ENCODE measurements around the gene VSIG2.
"Not testable (repeated sequence)": the region's sequence is repeated elsewhere in the genome, so short reads cannot be mapped to it uniquely, and the experiment has no call there.

The VSIG2 gene

DNA sequence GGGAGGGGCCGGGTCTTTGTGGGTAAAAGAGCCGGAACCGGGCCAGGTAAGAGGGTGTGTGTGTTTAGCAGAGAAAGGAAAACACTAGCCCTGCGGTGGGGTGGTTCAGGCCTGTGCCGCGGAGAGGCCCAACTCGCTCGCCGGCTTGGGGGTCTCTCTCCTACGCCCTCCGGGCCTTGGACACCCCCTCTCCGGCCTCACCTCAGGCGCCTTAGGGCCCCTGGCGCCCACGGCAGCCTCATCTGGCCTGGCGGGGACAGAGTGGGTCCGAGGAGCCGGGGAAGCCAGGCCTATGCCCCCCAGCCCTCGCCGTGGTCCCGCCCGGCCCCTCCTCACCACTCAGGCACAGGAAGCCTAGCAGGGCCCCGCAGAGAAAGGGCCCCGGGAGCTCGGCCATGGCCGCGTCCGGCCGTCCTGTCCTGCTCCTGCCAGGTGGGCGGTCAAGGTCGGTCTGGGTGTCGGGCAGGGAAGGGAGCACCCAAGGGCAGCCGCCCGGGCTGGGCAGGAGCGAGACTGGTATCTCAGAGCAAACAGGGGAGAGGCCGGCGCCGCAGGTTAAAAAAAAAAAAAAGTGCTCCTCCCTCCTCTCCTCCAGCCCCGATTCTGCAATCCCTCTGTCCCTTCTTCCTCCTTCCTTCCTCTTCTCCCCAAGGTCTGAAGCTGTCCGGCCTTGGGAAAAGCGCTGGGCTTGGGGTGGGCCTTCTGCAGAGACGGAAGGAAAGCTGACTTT lies at the start of gene VSIG2:
TSS of gene VSIG2 (minus strand) at position 515 of the 730 bp plus-strand sequence. CDS start at position 397, 118 bp downstream.
- DNase-seq: no peak

GRCh38 chr11:124801014-124801413 lies 49.0 kb upstream of the VSIG2 start:
- no peak for DNase-seq

GRCh38 chr11:124800226-124800929 lies 48.3 kb upstream of the VSIG2 start, which contains the start of gene MSANTD2:
MSANTD2 (minus strand) TSS chr11:124800406; CDS start chr11:124800380, 26 bp downstream.
- DNase-seq: peak; percentile 89

DNA sequence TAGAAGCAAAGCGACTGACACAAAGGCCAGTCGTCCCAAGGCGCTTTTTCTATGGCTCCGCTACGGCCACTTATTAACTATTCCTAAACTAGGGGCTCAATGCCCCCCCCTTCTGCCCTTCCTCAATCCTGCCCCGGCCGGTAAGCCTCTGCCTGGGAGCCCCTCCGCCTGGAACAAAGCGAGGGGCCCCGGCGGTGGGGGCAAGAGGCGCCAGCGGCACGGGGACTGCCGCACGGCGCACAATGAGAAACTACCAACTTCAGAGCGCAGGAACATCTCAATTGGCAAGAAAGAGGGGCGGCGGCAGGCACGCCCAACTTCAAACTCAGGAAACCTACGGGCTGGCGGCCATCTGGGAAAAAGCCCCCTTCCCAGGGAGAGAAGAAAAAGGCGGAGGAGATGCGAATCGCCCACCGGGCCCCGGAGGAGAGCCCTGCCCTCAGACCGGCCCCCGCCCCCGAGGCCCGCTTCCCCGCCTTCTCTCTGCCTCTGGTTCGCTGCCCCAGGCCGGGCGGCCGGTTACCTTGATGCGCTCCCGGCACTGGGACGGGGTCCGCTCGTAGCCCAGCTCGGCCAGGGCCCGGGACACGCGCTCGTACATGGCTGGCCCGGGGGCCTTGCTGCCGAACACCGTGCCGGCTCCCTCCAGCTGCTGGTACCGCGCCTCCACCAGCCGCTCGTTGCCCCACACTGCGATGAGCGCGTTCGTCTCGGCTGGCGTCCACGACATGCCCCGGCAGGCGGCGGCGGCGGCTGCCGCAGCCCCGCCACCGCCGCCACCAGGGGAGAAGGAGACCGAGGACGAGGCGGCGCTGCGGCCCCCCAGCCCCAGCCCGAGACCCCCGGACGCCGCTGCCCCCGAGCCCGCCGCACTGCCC lies 47.5 kb upstream of the VSIG2 start:
- DNase-seq: peak; percentile 67

DNA sequence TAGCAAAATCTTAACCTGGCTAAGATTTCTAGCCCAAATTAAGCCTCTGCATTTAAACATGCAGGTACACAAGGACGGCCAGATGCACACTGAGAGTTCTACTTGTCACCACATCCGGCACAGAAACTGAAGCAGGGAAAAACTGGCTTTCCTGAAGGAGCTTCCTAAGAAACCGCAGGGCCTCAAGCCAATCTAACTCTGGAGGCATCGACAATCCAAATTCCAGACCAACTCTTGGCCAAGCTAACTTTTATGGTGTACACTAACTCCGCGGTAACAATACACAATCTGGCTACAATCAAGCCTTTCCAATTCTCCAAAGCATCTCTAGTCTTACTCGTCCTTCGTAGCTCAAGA lies 46.9 kb upstream of the VSIG2 start:
- DNase-seq: no peak

DNA sequence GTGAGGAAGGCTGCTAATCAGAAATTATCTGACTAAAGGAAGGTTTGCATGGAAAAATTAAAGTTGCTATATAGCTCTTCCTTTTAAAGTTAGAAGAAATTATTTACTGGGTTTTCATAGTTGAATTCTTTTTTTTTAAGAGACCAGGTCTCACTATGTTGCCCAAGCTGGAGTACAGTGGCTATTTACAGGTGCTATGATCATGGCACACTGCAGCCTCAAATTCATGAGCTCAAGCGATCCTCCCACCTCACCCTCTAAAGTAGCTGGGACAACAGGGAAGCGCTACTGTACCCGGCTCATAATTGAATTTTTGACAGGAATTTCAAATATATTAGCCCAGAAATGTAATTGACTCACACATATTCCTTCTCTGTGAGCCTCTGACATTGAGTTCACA lies 44.3 kb upstream of the VSIG2 start:
- no peak for DNase-seq

DNA sequence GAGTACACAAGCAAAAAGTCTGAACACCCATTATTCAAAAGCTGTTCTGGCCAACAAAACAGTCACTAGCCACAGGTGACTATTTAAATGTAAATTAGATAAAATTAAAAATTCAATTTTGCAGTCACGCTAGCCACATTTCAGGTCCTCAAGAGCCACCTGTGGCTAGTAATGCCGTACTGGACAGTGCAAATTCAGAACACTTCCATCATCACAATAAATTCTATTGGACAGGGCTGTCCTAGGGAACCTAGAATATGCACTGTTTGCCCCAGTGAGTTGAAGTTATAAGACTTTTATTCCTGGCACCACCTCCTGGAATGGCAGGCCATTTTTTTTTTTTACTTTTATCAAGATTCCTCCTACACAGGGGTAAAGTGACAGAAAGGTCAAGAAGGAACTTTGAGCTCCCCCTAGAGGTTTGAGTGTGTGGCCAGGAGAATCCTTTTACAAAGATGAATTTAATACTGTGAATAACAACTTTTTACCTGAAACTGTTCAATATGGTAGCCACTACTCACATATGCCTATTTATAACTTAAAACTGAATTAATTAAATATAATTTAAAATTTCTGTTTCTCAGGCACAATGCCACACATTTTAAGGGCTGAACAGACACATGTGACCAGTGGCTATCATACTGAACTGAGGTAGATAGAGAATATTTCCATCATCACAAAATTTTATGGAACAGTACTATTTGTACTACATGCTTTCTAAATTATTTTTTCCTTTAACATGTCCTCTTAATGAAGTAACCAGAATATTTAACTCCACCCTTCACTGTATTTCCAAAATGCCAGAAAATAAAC lies 41.6 kb upstream of the VSIG2 start:
- DNase-seq: peak; percentile 94

- DNase-seq: no peak
Measured at GRCh38 chr11:124791626-124792341, 39.7 kb upstream of the VSIG2 start.

GRCh38 chr11:124788521-124788920 lies 36.5 kb upstream of the VSIG2 start:
- no peak for DNase-seq

DNA sequence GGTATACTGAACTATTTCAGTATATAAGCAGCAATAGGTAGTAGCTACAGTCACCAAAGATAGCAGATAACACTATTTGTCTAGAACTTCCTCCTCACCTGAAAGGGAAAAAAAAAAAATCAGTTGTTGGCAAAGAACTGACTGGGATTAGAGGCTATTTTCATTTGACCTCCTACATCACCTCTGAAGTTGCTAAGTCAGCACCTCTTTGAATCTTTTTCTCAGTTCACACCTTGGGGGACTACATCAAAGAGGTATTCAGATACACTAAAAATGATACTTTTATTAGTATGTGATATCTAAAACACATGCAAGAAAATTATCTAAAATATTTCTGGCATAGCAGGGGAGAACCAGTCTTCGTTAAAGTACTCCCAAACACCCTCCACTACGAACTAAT lies 32.0 kb upstream of the VSIG2 start:
- DNase-seq: no peak

GRCh38 chr11:124783002-124783401 lies 30.9 kb upstream of the VSIG2 start:
- no peak for DNase-seq

DNA sequence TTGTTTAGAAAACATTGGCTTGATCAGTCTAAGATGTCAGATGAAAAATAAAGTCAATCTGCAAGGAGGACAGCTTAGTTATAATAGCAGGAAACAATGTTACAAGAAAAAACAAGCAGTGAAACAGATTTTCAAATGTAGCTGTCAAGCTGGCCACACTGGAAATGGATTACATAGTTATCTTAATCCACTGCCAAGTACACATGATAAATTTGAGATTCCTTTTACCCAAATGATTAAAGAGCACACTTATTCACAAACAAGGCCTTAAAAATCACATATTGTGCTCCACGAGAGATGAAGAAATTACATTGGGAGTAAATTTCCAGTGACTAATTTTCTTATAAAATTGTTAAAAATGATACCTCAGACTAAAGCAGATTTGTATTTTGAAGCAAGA lies 27.5 kb upstream of the VSIG2 start:
- DNase-seq: no peak

- DNase-seq: no peak
Measured at GRCh38 chr11:124778281-124778680, 26.2 kb upstream of the VSIG2 start.

DNA sequence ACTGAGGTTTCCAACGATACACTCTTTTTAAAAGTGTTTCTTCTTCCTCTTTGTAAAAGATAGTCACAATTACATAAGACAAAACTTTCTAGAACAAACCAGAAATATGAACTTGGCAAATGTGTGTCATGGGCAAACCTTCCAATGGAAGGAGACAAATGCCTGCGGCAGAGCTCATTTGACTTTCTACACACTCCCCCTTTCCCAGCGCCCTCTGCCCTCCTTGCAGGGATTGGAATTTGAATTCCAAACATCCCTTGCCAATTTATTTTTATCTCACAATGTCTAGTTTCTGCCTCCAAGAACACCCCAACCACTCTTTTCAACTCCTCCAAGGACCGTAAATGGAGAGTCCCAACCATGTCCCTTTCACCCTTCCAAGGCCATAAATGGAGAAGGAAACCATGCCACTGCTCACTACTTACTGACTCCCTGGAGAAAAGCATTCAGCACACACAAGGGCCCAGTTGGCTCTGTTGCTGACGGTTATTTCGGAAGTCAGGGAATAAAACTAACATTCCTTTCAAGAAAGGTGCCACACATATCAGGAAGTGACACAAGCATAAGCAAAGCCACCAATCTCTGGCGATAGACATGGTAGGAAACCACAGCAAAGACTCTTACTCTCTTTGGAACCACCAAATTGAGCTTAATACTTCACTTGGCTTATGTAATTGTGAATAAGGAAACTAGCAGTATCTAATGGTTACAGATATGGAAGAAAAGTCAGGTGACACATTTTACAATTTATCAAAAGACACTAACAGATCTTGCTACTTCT lies 25.0 kb upstream of the VSIG2 start:
- DNase-seq: no peak

DNA sequence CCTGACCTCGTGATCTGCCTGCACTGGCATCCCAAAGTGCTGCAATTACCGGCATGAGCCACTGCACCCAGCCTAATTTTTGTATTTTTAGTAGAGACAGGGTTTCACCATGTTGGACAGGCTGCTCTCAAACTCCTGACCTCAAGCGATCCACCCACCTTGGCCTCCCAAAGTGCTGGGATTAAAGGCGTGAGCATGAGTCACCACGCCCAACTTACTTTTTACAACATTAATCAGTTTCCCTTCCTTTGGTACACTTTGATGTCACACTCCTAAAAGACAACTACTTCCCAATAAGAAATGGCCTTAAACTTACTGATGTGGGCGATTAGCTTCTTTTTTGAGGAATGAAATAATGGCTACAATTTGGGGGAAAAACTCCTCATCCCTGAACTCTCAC lies 18.9 kb upstream of the VSIG2 start:
- not testable (repeated sequence) for DNase-seq

- DNase-seq: no peak
Measured at GRCh38 chr11:124769806-124770774, 18.0 kb upstream of the VSIG2 start.

DNA sequence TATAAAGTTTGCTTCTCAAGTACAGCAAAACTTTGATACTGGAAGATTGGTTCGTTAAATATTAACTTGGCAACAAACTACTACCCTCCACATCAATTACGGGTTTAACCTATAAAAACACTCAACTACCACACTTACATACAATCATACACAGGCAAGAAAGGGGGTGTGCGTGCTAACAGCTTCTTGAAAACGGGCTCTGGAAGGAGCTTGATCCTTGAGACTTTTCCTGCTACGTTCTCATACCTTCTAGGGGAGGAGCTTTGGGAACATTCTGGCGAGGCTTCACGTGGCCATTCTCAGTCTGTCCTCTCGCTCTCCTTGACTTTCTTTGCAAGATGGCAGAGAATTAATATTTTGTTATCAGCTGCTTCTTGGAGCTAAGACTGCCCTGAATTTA lies 16.9 kb upstream of the VSIG2 start:
- DNase-seq: no peak

DNA sequence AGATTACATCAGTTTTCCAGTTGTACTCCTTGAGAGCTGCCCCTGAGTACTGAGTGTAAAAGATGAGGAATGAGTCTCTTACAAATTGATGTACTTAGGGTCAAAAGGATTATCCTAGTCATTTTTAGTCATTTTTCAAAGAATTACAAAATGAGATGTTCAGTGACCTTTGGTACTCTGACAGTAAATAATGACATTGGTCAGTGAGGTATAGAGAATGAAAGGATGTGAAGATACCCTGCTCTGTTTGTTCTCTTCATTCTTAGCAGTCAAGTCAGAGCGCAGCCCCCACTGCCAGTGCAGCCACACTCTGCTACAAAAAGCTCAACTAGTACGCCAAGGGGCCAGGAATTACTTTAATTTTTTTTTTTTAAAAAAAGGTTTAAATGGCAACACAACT lies 14.1 kb upstream of the VSIG2 start:
- no peak for DNase-seq

DNA sequence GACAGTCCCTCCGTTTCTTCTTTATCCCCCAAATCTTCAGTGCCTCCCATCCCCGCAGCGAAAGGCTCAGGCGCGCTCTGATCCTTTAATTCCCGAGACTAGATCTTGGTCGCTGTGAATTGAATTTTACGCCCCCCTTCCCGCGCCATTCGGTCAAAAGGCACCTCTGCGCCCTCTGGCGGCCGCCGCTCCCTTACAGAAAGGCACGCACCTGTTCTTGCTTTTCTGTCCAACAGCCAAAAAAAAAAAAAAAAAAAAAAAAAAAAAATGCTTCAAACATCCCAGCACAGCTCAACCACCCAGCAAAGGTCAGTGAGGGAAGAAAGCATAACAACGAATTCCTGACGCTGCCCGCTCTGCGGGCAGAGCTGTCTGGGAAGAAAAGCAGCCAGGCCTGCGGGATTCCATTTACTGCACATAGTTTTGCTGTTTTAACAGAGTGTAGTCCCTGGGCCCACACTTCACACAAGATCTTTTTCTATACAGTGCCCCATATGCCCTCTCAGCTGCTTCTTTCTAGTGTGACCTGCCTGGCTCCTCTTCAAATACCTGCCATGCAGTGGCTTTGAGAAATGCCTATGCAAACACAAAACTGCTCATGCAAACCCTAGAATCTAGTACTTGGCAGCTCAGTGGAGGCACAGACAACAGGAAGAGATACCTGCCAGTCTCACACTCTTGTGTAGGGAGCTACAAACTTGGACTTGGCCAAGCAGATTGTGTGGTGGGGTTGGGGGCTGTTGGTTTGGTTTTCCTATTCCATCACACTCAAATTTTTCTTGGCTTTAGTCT lies 11.3 kb upstream of the VSIG2 start:
- DNase-seq: peak; percentile 92

Measured in OCI-M1 (cell line).